Gastrocnemius medialis (tissue), 4 donors: ENCODE results near the gene SLC48A1.

ENCODE experiments used
- CTCF ChIP-seq, 5 experiments: fragments of 450-650 bp in 3 of 5; fragments of 200-600 bp in 2 of 5; sonication (generic) in 2 of 5; IDR thresholded peaks in 4 of 5; conservative IDR thresholded peaks in 1 of 5; 1 replicate in 4 of 5; 2 replicates in 1 of 5; pipeline ENCODE4 v1.5.1; 2016 to 2019; ENCODE audit warnings: antibody characterized with exemption in 5 of 5, mild to moderate bottlenecking in 3 of 5, moderate library complexity in 3 of 5
- POLR2A ChIP-seq, 2 donors: fragments of 450-650 bp; IDR thresholded peaks; one replicate each; pipeline ENCODE4 v1.6.1; 2017; ENCODE audit warnings: antibody characterized with exemption in 2 of 2, mild to moderate bottlenecking in 2 of 2, moderate library complexity in 2 of 2

DNA sequence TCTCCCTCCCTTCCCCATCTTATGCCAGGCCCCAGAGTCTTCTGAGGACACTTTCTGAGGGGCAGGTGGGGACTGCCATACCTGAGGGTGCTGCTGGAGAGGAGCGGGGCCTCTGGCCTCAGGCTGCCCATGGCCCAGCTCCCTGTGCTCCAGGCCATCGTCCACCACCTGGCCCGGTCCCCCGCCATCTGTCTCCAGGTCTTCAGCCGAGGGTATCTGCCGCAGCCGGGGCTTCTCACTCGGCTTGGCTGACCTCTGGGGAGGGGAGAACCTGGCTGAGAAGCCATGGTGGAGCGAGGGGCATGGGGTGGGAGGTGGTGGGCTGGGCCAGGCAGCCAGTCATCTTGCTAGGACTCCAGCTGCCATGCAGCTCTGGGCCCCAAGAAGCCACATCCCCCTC lies 21.6 kb downstream of the SLC48A1 start:
- TF ChIP-seq POLR2A (IDR thresholded peaks at IDR 0.05) (no peak), CTCF (IDR thresholded peaks at IDR 0.05 in 4 of 5, conservative IDR thresholded peaks at IDR 0.05 in 1 of 5) (no peak)
